ENCODE measurements around the gene MGAT5. TPM values are rescaled to one million over a fixed set of nuclear protein-coding genes. Genes with fewer than 3 reads are reported as not detected.

Gene MGAT5
- total and polyA plus RNA-seq, 5 experiments from 2014 or later: 3.6 to 61.1 (median 5.8) TPM

GRCh38 chr2:134296301-134296700 is 42.4 kb downstream of the MGAT5 start:
- Mint-ChIP-seq H3K27me3 (no peaks in the 10 kb centered on the region), H3K4me1 (peaks cover 23 to 66% (median 53%) of the 10 kb centered on the region in 4 donors), H3K36me3 (peaks cover 2 to 11% (median 7%) of the 10 kb centered on the region in 3 donors), H3K9me3 (no peaks in the 10 kb centered on the region), H3K27ac (peak overlapping the region in 3 of 10 donors; percentile 12 to 88 (median 38)), H3K4me3 (no peak overlapping the region)
- no peak for ATAC-seq
- no peak for DNase-seq
- POLR2A ChIA-PET: no interaction called here

GRCh38 chr2:134299334-134299733 is 45.5 kb downstream of the MGAT5 start:
- ATAC-seq: no peak

DNA sequence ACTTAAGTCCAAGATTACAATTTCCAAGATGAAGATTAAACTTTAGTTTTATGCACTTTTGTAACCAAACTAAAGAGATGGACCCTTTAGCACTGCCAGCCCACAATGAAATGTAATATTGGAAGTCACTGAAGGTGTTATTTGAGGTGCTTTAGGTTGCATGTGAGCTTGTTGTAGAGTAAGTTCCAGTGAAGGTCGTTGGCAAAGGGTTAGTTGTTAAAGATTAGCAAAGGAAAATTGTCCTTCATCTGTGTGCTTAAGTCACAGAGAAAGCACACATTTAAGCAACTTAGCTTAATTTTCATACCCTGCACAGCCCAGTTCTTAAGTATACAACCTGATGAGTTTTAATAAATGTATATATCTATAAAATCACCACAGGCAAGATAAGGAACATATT is 46.7 kb downstream of the MGAT5 start:
- H3K4me1 Mint-ChIP-seq: peaks cover 26 to 81% (median 45%) of the 10 kb centered on the region in 4 donors
- H3K27me3 Mint-ChIP-seq: no peaks in the 10 kb centered on the region
- no peaks in the 10 kb centered on the region for H3K9me3 Mint-ChIP-seq
- H3K27ac Mint-ChIP-seq: peak overlapping the region in 2 of 10 donors; percentile 53 to 79
- no peak for DNase-seq
- no peak for ATAC-seq
- H3K36me3 Mint-ChIP-seq: peaks cover 7 to 13% (median 7%) of the 10 kb centered on the region in 3 donors
- POLR2A ChIA-PET: interaction anchor here (0.6 kb wide), 1 partner anchor 40 kb away, joined by 3 read pairs; no protein-coding TSS in a partner anchor
- H3K4me3 Mint-ChIP-seq: no peak overlapping the region

More at GRCh38 chr2:134299334-134299733, 45.5 kb downstream of the MGAT5 start:
- H3K9me3 Mint-ChIP-seq: no peaks in the 10 kb centered on the region
- H3K36me3 Mint-ChIP-seq: peaks cover 7 to 13% (median 7%) of the 10 kb centered on the region in 3 donors
- peaks cover 27 to 81% (median 45%) of the 10 kb centered on the region in 4 donors for H3K4me1 Mint-ChIP-seq
- no peak overlapping the region for H3K4me3 Mint-ChIP-seq
- no peaks in the 10 kb centered on the region for H3K27me3 Mint-ChIP-seq
- DNase-seq: no peak
- H3K27ac Mint-ChIP-seq: peak overlapping the region in 3 of 10 donors; percentile 15 to 79 (median 30)
- POLR2A ChIA-PET: no interaction called here

DNA sequence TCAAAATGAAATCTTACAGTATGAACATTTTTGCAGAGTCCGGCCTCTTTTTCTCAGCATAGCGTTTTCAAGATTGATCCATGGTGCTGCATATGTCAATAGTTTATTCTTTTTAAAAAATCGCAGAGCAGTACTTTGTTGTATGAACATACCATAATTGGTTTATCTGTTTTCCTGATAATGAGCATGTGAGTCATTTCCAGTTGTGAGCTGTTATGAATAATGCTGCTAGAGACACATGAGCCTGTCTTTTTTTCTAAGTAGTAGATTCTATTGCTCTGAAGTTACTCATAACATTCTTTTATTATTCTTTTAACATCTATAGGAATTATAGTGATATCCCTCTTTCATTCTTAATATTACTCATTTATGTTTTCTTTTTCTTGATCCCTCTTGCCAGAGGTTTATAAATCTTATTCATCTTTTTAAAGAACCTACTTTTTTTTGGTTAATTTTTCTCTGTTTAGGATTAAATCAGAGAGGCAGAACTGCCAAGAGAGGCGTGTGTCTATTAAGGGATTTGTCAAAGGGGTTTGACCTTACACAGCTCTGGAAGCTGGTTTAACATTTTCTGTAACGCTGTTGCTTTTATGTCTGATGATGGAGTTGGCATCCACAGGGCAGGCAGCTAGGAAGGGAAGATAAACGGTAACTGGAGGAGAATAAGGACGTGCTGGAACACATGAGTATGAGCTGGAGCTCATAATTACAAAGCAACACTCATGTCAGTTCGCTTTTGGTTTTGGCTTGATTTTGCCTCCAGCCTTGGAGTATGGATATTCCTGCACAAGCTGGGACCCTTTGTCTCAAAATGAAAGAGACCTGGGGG is 47.4 kb downstream of the MGAT5 start:
- Mint-ChIP-seq H3K4me1 (peaks cover 25 to 77% (median 42%) of the 10 kb centered on the region in 4 donors), H3K27ac (peak overlapping the region in 2 of 10 donors; percentile 78 to 79), H3K9me3 (no peaks in the 10 kb centered on the region), H3K4me3 (no peak overlapping the region), H3K27me3 (no peaks in the 10 kb centered on the region), H3K36me3 (peaks cover 7 to 13% (median 7%) of the 10 kb centered on the region in 3 donors)
- ATAC-seq (no peak), DNase-seq (no peak)
- POLR2A ChIA-PET: no interaction called here

DNA sequence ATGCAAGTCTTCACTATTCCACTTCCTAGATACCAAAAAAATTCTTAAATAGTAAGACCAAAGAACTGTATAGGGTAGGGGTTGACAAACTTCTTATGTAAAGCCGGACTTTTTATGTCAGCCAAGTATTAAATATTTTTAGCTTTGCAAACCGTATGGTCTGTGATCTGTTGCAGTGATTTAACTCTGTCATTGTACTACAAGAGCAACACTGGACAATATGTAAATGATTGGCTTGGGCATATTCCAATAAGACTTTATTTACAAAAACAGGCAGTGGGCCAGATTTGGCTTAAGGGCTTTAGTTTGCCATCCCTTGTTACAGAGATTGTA is 48.0 kb downstream of the MGAT5 start:
- no peaks in the 10 kb centered on the region for H3K27me3 Mint-ChIP-seq
- DNase-seq: no peak

DNA sequence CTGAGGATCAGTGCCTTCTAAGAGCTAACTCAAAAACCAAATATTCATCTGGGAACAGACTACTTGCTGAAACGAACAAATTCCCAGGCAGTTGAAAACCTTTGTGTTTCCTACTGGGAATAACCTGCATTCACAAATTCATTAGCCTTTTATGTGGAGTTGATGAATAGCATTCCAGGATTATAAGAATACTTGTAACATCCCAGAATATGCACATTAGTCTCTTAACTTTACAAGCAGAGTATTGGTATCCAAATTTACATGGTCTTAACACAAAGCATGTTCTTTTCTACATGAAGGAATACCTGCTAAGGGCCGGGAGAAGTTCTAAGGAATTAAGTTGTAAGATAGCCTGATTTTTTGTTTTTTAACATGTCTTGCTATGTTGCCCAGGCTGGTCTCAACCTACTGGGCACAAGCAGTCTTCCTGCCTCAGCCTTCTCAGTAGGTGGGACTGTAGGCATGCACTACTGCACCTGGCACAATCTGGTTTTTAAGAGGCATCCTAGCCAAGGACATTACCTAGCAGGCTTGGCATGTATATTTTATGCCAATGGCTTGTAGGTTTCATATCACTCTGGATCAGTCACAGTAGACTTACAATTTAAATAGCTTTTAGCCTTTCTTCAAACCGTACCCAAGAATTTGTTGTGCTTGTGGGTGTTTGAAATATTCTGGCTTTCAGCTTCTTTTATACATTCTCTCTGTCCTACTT is 50.7 kb downstream of the MGAT5 start:
- Mint-ChIP-seq H3K4me1 (peaks cover 27 to 81% (median 44%) of the 10 kb centered on the region in 4 donors), H3K36me3 (peaks cover 0 to 17% (median 12%) of the 10 kb centered on the region in 3 donors), H3K9me3 (peaks cover 0 to 7% (median 0%) of the 10 kb centered on the region in 9 donors), H3K4me3 (peak overlapping the region in 9 of 10 donors; percentile 30 to 74 (median 57)), H3K27ac (peak overlapping the region in 7 of 10 donors; percentile 64 to 84 (median 76)), H3K27me3 (no peaks in the 10 kb centered on the region)
- POLR2A ChIA-PET: interaction anchor here (0.8 to 1.1 kb wide), 2 partner anchors 42 to 185 kb away, joined by 3 to 4 read pairs; no protein-coding TSS in a partner anchor
- DNase-seq (no peak), ATAC-seq (peak; percentile 35 to 49)

More for the DNA sequence above, 48.0 kb downstream of the MGAT5 start:
- Mint-ChIP-seq H3K36me3 (peaks cover 7 to 13% (median 7%) of the 10 kb centered on the region in 3 donors), H3K4me3 (no peak overlapping the region), H3K9me3 (no peaks in the 10 kb centered on the region), H3K4me1 (peaks cover 23 to 77% (median 42%) of the 10 kb centered on the region in 4 donors), H3K27ac (peak overlapping the region in 1 of 10 donors; percentile 82)
- no peak for ATAC-seq
- POLR2A ChIA-PET: no interaction called here

- Mint-ChIP-seq H3K27me3 (no peaks in the 10 kb centered on the region), H3K9me3 (peaks cover 0 to 7% (median 0%) of the 10 kb centered on the region in 9 donors), H3K4me3 (peak overlapping the region; percentile 7 to 74 (median 55)), H3K36me3 (peaks cover 0 to 17% (median 10%) of the 10 kb centered on the region in 3 donors), H3K4me1 (peaks cover 25 to 81% (median 39%) of the 10 kb centered on the region in 4 donors), H3K27ac (peak overlapping the region in 7 of 10 donors; percentile 1 to 84 (median 76))
- peak; percentile 66 to 78 for ATAC-seq
- DNase-seq: peak in 1 of 10 donors; percentile 12
- POLR2A ChIA-PET: no interaction called here
These were observed 51.2 kb downstream of the MGAT5 start for GRCh38 chr2:134305109-134305491.

- no peak overlapping the region for H3K4me3 Mint-ChIP-seq
- peaks cover 0 to 7% (median 0%) of the 10 kb centered on the region in 9 donors for H3K9me3 Mint-ChIP-seq
- H3K36me3 Mint-ChIP-seq: peaks cover 0 to 20% (median 8%) of the 10 kb centered on the region in 3 donors
- peak overlapping the region in 2 of 10 donors; percentile 21 to 61 for H3K27ac Mint-ChIP-seq
- H3K4me1 Mint-ChIP-seq: peaks cover 28 to 81% (median 49%) of the 10 kb centered on the region in 4 donors
- DNase-seq (no peak), ATAC-seq (no peak)
- POLR2A ChIA-PET: interaction anchor here (0.6 kb wide), 1 partner anchor 157 kb away, joined by 3 read pairs; no protein-coding TSS in a partner anchor
- no peaks in the 10 kb centered on the region for H3K27me3 Mint-ChIP-seq
These were observed 52.6 kb downstream of the MGAT5 start for GRCh38 chr2:134306521-134306920.

DNA sequence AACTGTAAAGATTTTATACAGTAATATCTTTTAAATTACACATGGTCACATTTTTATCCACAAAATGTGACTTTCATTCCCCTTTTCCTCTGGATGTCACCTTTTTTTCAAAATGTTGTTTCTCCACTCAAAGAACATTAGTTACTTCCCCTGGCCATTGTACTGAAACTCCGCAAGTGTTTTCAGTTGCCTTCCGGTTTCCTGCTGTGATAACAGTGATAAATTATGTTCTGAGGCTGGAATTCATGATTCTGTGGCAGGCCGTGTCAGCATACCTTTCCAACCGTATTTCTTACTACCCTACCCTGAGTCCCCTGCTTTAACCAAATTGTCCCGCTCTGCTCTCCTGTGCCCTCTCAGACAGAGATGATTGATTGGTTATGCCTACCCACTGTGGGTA is 53.5 kb downstream of the MGAT5 start:
- ATAC-seq: no peak
- POLR2A ChIA-PET: no interaction called here
- Mint-ChIP-seq H3K4me1 (peaks cover 30 to 82% (median 55%) of the 10 kb centered on the region in 4 donors), H3K9me3 (peaks cover 0 to 7% (median 0%) of the 10 kb centered on the region in 9 donors), H3K36me3 (peaks cover 0 to 20% (median 8%) of the 10 kb centered on the region in 3 donors), H3K27ac (peak overlapping the region in 1 of 10 donors; percentile 61), H3K4me3 (peak overlapping the region in 1 of 10 donors; percentile 7), H3K27me3 (no peaks in the 10 kb centered on the region)
- no peak for DNase-seq

DNA sequence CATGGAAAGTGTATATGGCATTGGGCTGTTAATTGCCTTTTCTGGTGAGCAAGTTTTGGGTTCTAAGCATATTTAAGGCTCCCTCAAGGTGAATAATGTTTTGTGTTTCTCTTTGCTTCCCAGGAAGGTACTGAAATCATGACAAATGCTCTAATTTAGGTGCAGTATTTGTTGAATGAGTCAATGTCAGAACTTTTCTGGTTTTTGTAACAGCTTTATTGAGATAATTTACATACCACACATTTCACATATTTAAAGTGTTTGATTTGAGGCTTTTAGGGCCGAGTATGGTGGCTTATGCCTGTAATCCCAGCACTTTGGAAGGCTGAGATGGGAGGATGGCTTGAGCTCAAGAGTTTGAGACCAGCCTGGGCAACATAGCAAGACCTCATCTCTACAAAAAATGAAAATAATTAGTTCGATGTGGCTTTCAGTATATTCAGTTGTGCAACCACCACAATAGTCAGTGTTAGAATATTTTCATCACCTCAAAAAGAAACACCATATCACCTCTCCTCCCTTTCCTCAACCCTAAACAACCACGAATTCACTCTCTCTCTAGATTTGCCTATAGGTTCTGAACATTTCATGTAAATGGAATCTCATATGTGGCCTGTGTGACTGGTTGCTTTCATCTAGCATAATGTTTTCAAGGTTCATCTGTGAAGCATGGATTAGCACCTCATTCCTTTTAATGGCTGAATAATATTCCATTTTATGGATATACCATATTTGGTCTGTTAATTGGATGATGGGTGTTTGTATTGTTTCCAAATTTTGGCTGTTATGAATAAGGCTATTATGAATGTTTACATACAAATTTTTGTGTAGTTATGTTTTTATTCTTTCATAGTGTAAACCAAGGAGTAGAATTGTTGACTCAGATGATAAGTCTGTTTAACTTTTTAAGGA is 54.9 kb downstream of the MGAT5 start:
- no peak for ATAC-seq
- Mint-ChIP-seq H3K9me3 (peaks cover 0 to 7% (median 0%) of the 10 kb centered on the region in 9 donors), H3K4me1 (peaks cover 30 to 84% (median 60%) of the 10 kb centered on the region in 4 donors), H3K36me3 (peaks cover 0 to 15% (median 8%) of the 10 kb centered on the region in 3 donors), H3K4me3 (no peak overlapping the region), H3K27ac (no peak overlapping the region), H3K27me3 (no peaks in the 10 kb centered on the region)
- POLR2A ChIA-PET: no interaction called here
- DNase-seq: no peak

DNA sequence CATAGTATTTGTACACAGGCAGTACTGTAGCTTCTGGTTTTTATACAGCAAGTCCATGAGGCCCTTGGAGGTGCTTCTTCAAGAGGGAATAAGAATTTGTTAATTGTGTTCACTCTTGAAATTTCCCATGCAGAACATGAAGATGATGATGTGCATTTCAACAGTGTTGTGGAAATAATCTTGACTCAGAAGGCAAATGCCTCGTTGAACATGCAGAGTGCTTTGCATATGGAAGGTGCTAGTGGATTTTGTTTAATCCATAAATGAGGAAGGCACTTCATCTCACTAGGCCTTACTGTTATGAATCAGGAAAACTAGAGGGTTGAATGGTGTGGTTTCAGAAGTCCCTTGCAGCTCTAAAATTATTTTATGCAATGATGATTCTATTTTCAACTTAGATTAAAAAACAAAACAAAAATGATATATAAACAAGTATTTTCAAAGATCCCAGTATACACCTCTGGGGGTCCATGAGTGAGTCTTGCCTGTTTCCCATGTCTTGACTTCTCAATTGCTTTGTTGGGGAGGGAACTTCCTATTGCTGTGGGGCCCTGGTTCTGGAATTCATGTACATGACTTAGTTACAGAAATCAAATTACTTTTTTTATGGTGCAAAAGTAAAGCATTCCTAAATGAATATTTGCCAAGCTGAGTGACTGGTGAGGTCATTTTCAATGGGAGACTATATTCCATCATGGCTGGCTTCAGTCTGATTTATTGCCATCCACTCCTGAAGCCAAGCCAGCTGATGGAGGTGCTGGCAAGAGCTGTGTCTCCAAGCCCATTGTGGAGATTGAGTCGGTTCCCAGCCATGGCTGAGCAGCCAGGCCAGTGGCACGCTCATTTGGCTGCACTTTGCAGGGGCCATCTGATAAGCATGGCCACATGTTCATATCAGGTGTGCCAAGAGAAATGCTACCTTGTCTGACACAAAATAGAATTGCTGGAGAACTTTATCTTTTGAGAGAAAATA is 56.5 kb downstream of the MGAT5 start:
- Mint-ChIP-seq H3K27me3 (no peaks in the 10 kb centered on the region), H3K4me1 (peaks cover 31 to 82% (median 57%) of the 10 kb centered on the region in 4 donors), H3K9me3 (peaks cover 0 to 7% (median 0%) of the 10 kb centered on the region in 9 donors), H3K36me3 (peaks cover 0 to 15% (median 10%) of the 10 kb centered on the region in 3 donors), H3K27ac (peak overlapping the region in 1 of 10 donors; percentile 39), H3K4me3 (no peak overlapping the region)
- POLR2A ChIA-PET: interaction anchor here (0.5 kb wide), 1 partner anchor 71 kb away, joined by 3 read pairs; no protein-coding TSS in a partner anchor
- no peak for DNase-seq
- no peak for ATAC-seq

All from naive thymus-derived CD8-positive, alpha-beta T cell (primary cell).